Parathyroid adenoma (tissue), 2 donors: ENCODE measurements around the gene N4BP2L1.

ENCODE experiments used
- H2AFZ ChIP-seq: fragments of 300-600 bp; sonication (generic); one replicate; pipeline ENCODE4 v1.7.0; 2017; ENCODE audit warnings: antibody characterized with exemption, mild to moderate bottlenecking
- H3K27ac ChIP-seq: fragments of 300-600 bp; sonication (generic); one replicate; pipeline ENCODE4 v1.7.0; 2017
- H3K27me3 ChIP-seq: fragments of 300-600 bp; sonication (generic); one replicate; pipeline ENCODE4 v1.7.0; 2017; ENCODE audit warnings: low read length; ENCODE audit not compliant: control insufficient read depth, insufficient read depth
- H3K36me3 ChIP-seq: fragments of 300-600 bp; sonication (generic); one replicate; pipeline ENCODE4 v1.7.0; 2017; ENCODE audit warnings: low read length; ENCODE audit not compliant: control insufficient read depth, insufficient read depth
- H3K4me1 ChIP-seq: fragments of 300-600 bp; sonication (generic); one replicate; pipeline ENCODE4 v1.7.0; 2017; ENCODE audit warnings: control low read depth
- H3K4me2 ChIP-seq: fragments of 300-600 bp; sonication (generic); one replicate; pipeline ENCODE4 v1.7.0; 2017; ENCODE audit warnings: low read length
- H3K4me3 ChIP-seq: fragments of 300-600 bp; sonication (generic); one replicate; pipeline ENCODE4 v1.7.0; 2017; ENCODE audit warnings: low read depth, low read length
- H3K79me2 ChIP-seq: fragments of 300-600 bp; sonication (generic); one replicate; pipeline ENCODE4 v1.7.0; 2017; ENCODE audit warnings: control low read depth
- H3K9ac ChIP-seq: fragments of 300-600 bp; sonication (generic); one replicate; pipeline ENCODE4 v1.7.0; 2017; ENCODE audit warnings: mild to moderate bottlenecking
- H3K9me3 ChIP-seq: fragments of 300-600 bp; sonication (generic); one replicate; pipeline ENCODE4 v1.7.0; 2017; ENCODE audit warnings: low read length; ENCODE audit not compliant: control insufficient read depth
- TF ChIP-seq, protein P1 (sequence below): fragments of 300-600 bp; sonication (generic); IDR thresholded peaks from one replicate; pipeline ENCODE4 v1.7.0; 2017; ENCODE audit warnings: antibody characterized with exemption, mild to moderate bottlenecking
- donor health status: primary hyperparathyroidism.

N4BP2L1 gene

DNA sequence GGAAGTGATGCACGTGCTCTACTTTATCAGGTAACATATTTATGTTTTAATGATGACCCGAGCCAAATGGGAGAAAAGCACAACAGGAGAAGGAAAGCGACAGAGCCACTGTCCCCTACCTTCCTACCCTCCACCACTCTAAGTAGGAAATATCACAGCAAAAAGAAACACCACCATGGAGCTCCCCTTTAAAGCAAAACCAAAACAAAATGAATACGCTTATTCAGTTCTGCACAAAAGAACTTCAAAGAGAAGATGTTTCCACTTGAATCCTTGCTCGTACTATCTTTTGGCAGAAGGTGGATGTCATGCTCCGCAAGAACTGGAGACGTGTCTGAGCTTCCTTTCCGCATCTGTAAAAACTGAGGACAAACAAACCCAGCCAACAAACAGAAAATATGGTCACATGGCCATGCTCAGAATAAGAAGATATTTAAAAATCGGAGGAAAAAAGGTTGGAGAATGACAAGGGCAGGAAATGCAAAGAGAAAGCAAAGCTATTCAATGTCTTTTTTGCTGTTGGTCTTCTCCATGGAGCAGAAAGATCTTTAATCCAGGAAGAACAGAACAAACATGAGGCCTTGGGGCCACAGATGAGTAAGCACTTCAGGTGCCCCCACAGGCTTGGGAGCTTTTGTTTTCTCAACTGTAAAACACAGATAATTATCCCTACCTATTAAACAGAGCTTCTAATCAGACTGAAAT lies 19.5 kb downstream of the N4BP2L1 start:
- TF ChIP-seq, protein P1, sequence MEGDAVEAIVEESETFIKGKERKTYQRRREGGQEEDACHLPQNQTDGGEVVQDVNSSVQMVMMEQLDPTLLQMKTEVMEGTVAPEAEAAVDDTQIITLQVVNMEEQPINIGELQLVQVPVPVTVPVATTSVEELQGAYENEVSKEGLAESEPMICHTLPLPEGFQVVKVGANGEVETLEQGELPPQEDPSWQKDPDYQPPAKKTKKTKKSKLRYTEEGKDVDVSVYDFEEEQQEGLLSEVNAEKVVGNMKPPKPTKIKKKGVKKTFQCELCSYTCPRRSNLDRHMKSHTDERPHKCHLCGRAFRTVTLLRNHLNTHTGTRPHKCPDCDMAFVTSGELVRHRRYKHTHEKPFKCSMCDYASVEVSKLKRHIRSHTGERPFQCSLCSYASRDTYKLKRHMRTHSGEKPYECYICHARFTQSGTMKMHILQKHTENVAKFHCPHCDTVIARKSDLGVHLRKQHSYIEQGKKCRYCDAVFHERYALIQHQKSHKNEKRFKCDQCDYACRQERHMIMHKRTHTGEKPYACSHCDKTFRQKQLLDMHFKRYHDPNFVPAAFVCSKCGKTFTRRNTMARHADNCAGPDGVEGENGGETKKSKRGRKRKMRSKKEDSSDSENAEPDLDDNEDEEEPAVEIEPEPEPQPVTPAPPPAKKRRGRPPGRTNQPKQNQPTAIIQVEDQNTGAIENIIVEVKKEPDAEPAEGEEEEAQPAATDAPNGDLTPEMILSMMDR, result no peak
- no peak overlapping the region for H3K27ac ChIP-seq

DNA sequence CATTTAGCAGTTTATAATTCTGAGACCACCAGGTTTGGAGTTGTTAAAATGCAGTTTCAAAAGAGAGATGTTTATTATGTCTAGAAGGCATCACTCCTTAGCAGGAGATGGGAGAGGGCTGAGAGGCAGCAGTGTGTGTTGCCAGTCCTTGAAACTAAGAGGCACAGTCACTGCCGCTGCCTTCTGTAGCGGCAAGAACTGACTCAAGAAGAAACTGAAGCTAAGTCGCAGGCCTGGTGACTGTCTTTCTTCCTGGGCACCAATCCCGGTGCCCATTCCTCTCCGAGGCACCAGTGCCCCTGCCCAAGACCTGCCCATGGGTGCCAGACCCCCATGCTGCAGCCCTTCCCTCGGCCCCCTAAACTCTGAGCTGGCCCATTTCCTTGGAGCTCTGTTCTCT lies 20.1 kb downstream of the N4BP2L1 start:
- TF ChIP-seq, protein P1, result no peak
- Histone ChIP-seq H3K79me2 (no peaks in the 10 kb centered on the region), H3K4me3 (no peak overlapping the region), H3K9ac (no peak overlapping the region), H2AFZ (no peak overlapping the region), H3K27ac (no peak overlapping the region), H3K36me3 (no peaks in the 10 kb centered on the region), H3K27me3 (no peaks in the 10 kb centered on the region), H3K4me2 (no peak overlapping the region), H3K9me3 (no peaks in the 10 kb centered on the region), H3K4me1 (peaks cover 3% of the 10 kb centered on the region)

More for the DNA sequence above, 19.5 kb downstream of the N4BP2L1 start:
- Histone ChIP-seq H3K27me3 (no peaks in the 10 kb centered on the region), H2AFZ (no peak overlapping the region), H3K4me3 (no peak overlapping the region), H3K4me2 (no peak overlapping the region), H3K9me3 (no peaks in the 10 kb centered on the region), H3K4me1 (peaks cover 3% of the 10 kb centered on the region), H3K36me3 (no peaks in the 10 kb centered on the region), H3K9ac (no peak overlapping the region), H3K79me2 (no peaks in the 10 kb centered on the region)

DNA sequence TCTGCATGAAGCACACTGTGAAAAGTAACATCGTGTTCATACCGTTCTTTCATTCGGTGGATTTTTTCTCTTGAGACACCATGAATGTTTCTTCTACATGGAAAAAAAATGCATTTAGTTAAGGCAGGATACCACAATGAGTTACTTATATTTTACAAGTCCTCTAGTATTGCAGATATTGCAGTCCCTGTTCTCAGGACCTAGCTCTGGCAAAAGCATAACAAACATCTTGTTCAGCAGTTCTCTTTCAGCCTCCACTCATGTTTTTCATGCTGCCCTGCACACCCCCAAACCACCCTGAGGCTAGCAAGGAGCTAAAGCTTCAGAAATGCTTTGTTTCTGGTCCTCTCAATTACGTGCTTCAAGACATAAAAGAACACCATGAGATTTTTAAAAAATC lies 24.8 kb downstream of the N4BP2L1 start:
- no peak overlapping the region for H2AFZ ChIP-seq
- H3K4me2 ChIP-seq, result no peak overlapping the region
- H3K27ac ChIP-seq, result no peak overlapping the region
- H3K4me1 ChIP-seq, result no peaks in the 10 kb centered on the region
- H3K9ac ChIP-seq, result no peak overlapping the region
- H3K36me3 ChIP-seq, result no peaks in the 10 kb centered on the region
- H3K4me3 ChIP-seq, result no peak overlapping the region
- no peaks in the 10 kb centered on the region for H3K9me3 ChIP-seq
- no peaks in the 10 kb centered on the region for H3K27me3 ChIP-seq
- H3K79me2 ChIP-seq, result no peaks in the 10 kb centered on the region
- TF ChIP-seq, protein P1, result no peak

DNA sequence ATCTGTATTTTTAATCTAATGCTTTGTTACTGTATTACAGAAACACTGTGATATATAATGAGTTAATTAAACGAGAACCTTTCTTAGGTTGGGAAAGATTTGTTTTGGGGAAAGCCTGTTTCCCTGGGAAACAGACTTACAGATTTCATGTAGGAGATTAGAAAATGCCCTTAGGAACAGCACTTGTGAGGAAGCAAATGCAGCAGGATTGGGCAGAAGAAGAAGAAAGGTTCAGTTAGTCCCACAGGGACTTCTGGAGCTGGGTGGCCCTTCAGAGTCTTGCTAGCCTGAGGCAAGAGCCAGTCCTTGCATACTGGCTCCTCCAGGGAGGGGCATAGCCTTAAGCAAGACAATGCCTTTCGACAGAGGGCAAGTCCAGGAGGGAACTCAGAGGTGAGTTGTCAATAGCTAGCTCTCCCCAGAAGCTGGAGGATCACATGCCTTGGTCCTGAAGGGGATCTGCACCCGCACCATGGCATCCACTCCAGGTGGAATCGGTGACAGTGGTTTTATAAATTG lies 36.8 kb downstream of the N4BP2L1 start:
- no peaks in the 10 kb centered on the region for H3K36me3 ChIP-seq
- H3K4me1 ChIP-seq, result no peaks in the 10 kb centered on the region
- TF ChIP-seq, protein P1, result no peak
- H3K4me2 ChIP-seq, result no peak overlapping the region
- H3K9me3 ChIP-seq, result no peaks in the 10 kb centered on the region
- no peak overlapping the region for H3K4me3 ChIP-seq
- no peaks in the 10 kb centered on the region for H3K79me2 ChIP-seq
- no peak overlapping the region for H2AFZ ChIP-seq
- H3K27me3 ChIP-seq, result no peaks in the 10 kb centered on the region
- H3K27ac ChIP-seq, result no peak overlapping the region
- H3K9ac ChIP-seq, result no peak overlapping the region

DNA sequence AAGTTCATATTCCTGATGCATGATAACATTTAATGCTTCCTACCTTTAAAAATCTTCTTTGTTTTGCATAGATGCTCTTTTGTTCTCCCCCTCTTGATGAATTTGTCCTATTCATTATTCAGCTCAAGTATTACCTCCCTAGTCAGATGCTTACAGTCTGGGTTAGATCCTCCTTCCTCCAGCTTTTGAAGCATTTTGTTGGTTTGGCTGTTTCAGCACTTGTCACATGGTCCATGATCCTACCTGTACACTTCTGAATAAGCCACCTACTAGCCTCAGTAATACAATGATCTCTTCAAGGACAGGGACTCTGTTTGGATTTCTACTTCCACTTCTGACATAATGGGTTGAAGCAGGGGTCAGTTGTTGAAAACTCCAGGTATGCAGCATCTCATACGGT lies 37.4 kb downstream of the N4BP2L1 start:
- H3K4me1 ChIP-seq, result no peaks in the 10 kb centered on the region
- no peaks in the 10 kb centered on the region for H3K36me3 ChIP-seq
- no peak overlapping the region for H3K9ac ChIP-seq
- H3K4me3 ChIP-seq, result no peak overlapping the region
- no peak overlapping the region for H3K27ac ChIP-seq
- no peaks in the 10 kb centered on the region for H3K27me3 ChIP-seq
- H3K9me3 ChIP-seq, result no peaks in the 10 kb centered on the region
- TF ChIP-seq, protein P1, result no peak
- H3K4me2 ChIP-seq, result no peak overlapping the region
- no peaks in the 10 kb centered on the region for H3K79me2 ChIP-seq
- H2AFZ ChIP-seq, result no peak overlapping the region
